NB4 (cell line): ENCODE data around the gene INF2.

Source experiments
- MYC ChIP-seq: IDR thresholded peaks from 2 replicates; pipeline ENCODE4 v1.6.1; 2011; ENCODE audit warnings: low read depth, low read length
- POLR2A ChIP-seq: IDR thresholded peaks from 2 replicates; pipeline ENCODE4 v1.6.1; 2011; ENCODE audit warnings: mild to moderate bottlenecking; ENCODE audit not compliant: insufficient read length; ENCODE audit errors: extremely low read depth
- TF ChIP-seq, protein P1 (sequence below): IDR thresholded peaks from one replicate; pipeline ENCODE4 v1.5.1; 2012; ENCODE audit warnings: low read depth, low read length
- TF ChIP-seq, protein P2 (sequence below): IDR thresholded peaks from 2 replicates; pipeline ENCODE4 v1.6.1; 2011; ENCODE audit warnings: low read depth, low read length

DNA sequence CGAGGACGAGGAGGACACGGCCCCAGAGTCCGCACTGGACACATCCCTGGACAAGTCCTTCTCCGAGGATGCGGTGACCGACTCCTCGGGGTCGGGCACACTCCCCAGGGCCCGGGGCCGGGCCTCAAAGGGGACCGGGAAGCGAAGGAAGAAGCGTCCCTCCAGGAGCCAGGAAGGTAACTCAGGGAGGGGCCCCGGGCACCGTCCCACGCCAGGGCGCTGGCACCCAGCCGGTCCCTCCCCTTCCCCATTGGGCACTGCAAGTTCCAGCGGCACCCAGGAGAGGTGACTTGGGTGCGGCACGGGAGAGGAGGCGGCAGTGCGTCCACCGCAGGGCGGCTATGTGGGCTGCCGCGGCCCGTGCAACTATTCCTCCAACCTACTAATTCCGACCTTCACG lies 25.3 kb downstream of the INF2 start:
- TF ChIP-seq, protein P1, sequence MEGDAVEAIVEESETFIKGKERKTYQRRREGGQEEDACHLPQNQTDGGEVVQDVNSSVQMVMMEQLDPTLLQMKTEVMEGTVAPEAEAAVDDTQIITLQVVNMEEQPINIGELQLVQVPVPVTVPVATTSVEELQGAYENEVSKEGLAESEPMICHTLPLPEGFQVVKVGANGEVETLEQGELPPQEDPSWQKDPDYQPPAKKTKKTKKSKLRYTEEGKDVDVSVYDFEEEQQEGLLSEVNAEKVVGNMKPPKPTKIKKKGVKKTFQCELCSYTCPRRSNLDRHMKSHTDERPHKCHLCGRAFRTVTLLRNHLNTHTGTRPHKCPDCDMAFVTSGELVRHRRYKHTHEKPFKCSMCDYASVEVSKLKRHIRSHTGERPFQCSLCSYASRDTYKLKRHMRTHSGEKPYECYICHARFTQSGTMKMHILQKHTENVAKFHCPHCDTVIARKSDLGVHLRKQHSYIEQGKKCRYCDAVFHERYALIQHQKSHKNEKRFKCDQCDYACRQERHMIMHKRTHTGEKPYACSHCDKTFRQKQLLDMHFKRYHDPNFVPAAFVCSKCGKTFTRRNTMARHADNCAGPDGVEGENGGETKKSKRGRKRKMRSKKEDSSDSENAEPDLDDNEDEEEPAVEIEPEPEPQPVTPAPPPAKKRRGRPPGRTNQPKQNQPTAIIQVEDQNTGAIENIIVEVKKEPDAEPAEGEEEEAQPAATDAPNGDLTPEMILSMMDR = no peak
- no peak for TF ChIP-seq POLR2A
- no peak for TF ChIP-seq MYC
- TF ChIP-seq, protein P2, sequence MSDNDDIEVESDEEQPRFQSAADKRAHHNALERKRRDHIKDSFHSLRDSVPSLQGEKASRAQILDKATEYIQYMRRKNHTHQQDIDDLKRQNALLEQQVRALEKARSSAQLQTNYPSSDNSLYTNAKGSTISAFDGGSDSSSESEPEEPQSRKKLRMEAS = no peak
